Mesothelial cell of epicardium (in vitro differentiated cells): Measurements from ENCODE around the gene BATF. TPM values are rescaled to one million over a fixed set of nuclear protein-coding genes. Genes with fewer than 3 reads are reported as not detected.

Experiments
- DNase-seq, 2 experiments: peaks; one replicate each; pipeline ENCODE4 v3.0.0; 2021; ENCODE audit warnings: low spot score in 2 of 2; ENCODE audit not compliant: unreplicated experiment in 2 of 2
- H3K27ac Mint-ChIP-seq: 2 replicates; pipeline ENCODE4 v1.8.0; 2021; ENCODE audit warnings: mixed read lengths
- H3K27me3 Mint-ChIP-seq: 2 replicates; pipeline ENCODE4 v1.8.0; 2021; ENCODE audit warnings: low read depth, mixed read lengths
- H3K36me3 Mint-ChIP-seq: 2 replicates; pipeline ENCODE4 v1.8.0; 2021; ENCODE audit warnings: mixed read lengths
- H3K4me1 Mint-ChIP-seq: 2 replicates; pipeline ENCODE4 v1.8.0; 2021; ENCODE audit warnings: mixed read lengths
- H3K4me3 Mint-ChIP-seq: 2 replicates; pipeline ENCODE4 v1.8.0; 2021; ENCODE audit warnings: mild to moderate bottlenecking, moderate library complexity, mixed read lengths
- H3K9me3 Mint-ChIP-seq: 2 replicates; pipeline ENCODE4 v1.8.0; 2021; ENCODE audit warnings: mixed read lengths
- total RNA-seq: library from RNA; stranded (reverse); gene quantifications from 3 replicates; pipeline ENCODE4 v1.2.1, GENCODE V29; 2021
- TF ChIP-seq, protein P1 (sequence below): fragments of 200-600 bp; sonication (generic); IDR thresholded peaks from one replicate; pipeline ENCODE4 v1.5.0; 2021; ENCODE audit warnings: antibody characterized with exemption; ENCODE audit not compliant: unreplicated experiment

BATF gene
- total RNA-seq, 1 donor from 2014 or later, result 1.4 TPM

GRCh38 chr14:75591331-75591946, 69.2 kb downstream of the BATF start:
- no peak overlapping the region for H3K4me3 Mint-ChIP-seq
- H3K4me1 Mint-ChIP-seq, result no peaks in the 10 kb centered on the region
- H3K36me3 Mint-ChIP-seq, result peaks cover 5% of the 10 kb centered on the region
- peaks cover 12% of the 10 kb centered on the region for H3K9me3 Mint-ChIP-seq
- DNase-seq, result no peak
- no peak overlapping the region for H3K27ac Mint-ChIP-seq
- H3K27me3 Mint-ChIP-seq, result no peaks in the 10 kb centered on the region
- TF ChIP-seq, protein P1, sequence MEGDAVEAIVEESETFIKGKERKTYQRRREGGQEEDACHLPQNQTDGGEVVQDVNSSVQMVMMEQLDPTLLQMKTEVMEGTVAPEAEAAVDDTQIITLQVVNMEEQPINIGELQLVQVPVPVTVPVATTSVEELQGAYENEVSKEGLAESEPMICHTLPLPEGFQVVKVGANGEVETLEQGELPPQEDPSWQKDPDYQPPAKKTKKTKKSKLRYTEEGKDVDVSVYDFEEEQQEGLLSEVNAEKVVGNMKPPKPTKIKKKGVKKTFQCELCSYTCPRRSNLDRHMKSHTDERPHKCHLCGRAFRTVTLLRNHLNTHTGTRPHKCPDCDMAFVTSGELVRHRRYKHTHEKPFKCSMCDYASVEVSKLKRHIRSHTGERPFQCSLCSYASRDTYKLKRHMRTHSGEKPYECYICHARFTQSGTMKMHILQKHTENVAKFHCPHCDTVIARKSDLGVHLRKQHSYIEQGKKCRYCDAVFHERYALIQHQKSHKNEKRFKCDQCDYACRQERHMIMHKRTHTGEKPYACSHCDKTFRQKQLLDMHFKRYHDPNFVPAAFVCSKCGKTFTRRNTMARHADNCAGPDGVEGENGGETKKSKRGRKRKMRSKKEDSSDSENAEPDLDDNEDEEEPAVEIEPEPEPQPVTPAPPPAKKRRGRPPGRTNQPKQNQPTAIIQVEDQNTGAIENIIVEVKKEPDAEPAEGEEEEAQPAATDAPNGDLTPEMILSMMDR, result no peak

GRCh38 chr14:75591987-75592575, 69.8 kb downstream of the BATF start:
- Mint-ChIP-seq H3K9me3 (peaks cover 12% of the 10 kb centered on the region), H3K36me3 (peaks cover 5% of the 10 kb centered on the region), H3K4me1 (no peaks in the 10 kb centered on the region), H3K4me3 (no peak overlapping the region), H3K27ac (no peak overlapping the region), H3K27me3 (no peaks in the 10 kb centered on the region)
- TF ChIP-seq, protein P1, result no peak
- DNase-seq, result no peak

GRCh38 chr14:75595226-75595625, 73.0 kb downstream of the BATF start:
- no peak for DNase-seq
- H3K27me3 Mint-ChIP-seq, result no peaks in the 10 kb centered on the region
- no peaks in the 10 kb centered on the region for H3K4me1 Mint-ChIP-seq
- no peak overlapping the region for H3K27ac Mint-ChIP-seq
- peaks cover 12% of the 10 kb centered on the region for H3K9me3 Mint-ChIP-seq
- H3K4me3 Mint-ChIP-seq, result no peak overlapping the region
- TF ChIP-seq, protein P1, result no peak
- H3K36me3 Mint-ChIP-seq, result peaks cover 5% of the 10 kb centered on the region

Other genes starting within 250 kb of the BATF start
- gene FOS, start 243.6 kb upstream of the BATF start, total RNA-seq, result 789 to 796 TPM (median 796 TPM) in 3 replicates
- 43.4 to 51.1 TPM (median 44.4 TPM) in 3 replicates for gene JDP2, start 94.4 kb upstream of the BATF start, total RNA-seq
- 1.8 to 3.0 TPM (median 2.1 TPM) in 3 replicates for gene FLVCR2, start 56.2 kb downstream of the BATF start, total RNA-seq
- gene ERG28, start 138.4 kb downstream of the BATF start, total RNA-seq, result 25.5 to 26.3 TPM (median 26.2 TPM) in 3 replicates
- 42.5 to 45.8 TPM (median 45.2 TPM) in 3 replicates for gene TTLL5, start 138.8 kb downstream of the BATF start, total RNA-seq